Transverse colon (tissue), 4 donors: Measurements from ENCODE around the gene RAB25. TPM values are rescaled to one million over a fixed set of nuclear protein-coding genes. Genes with fewer than 3 reads are reported as not detected.

Source experiments
- DNase-seq: peaks from one replicate; pipeline ENCODE4 v3.0.0-alpha.2; 2019
- H3K27ac ChIP-seq, 4 donors: fragments of 200-600 bp; sonication (generic); 2 replicates each; pipeline ENCODE4 v1.5.1; 2016 to 2018; ENCODE audit warnings: inconsistent platforms in 4 of 4
- H3K27me3 ChIP-seq: fragments of 200-600 bp; sonication (generic); 2 replicates; pipeline ENCODE4 v1.5.1; 2017; ENCODE audit warnings: inconsistent platforms
- H3K36me3 ChIP-seq, 4 donors: fragments of 200-600 bp; sonication (generic); 2 replicates each; pipeline ENCODE4 v1.5.1; 2017 to 2019; ENCODE audit warnings: inconsistent platforms in 4 of 4
- H3K4me1 ChIP-seq, 4 donors: fragments of 200-600 bp; sonication (generic); 2 replicates each; pipeline ENCODE4 v1.5.1; 2017 to 2020; ENCODE audit warnings: inconsistent platforms in 4 of 4
- H3K4me3 ChIP-seq, 4 donors: fragments of 200-600 bp; sonication (generic); 1 replicate in 1 of 4; 2 replicates in 3 of 4; pipeline versions ENCODE4 v1.5.1 to v1.6.1; 2017 to 2019; ENCODE audit warnings: inconsistent platforms in 4 of 4
- H3K9me3 ChIP-seq, 2 donors: fragments of 200-600 bp; sonication (generic); 2 replicates each; pipeline ENCODE4 v1.5.1; 2017 to 2019; ENCODE audit warnings: inconsistent platforms in 2 of 2
- CTCF ChIP-seq, 5 experiments: fragments of 200-600 bp in 3 of 5; fragments of 450-650 bp in 2 of 5; sonication (generic) in 3 of 5; IDR thresholded peaks; 1 replicate in 2 of 5; 2 replicates in 3 of 5; pipeline ENCODE4 v1.5.1; 2016 to 2017; ENCODE audit warnings: antibody characterized with exemption in 5 of 5, inconsistent platforms in 3 of 5, mild to moderate bottlenecking in 2 of 5, moderate library complexity in 1 of 5
- EP300 ChIP-seq: sonication (generic); formaldehyde crosslinking; IDR thresholded peaks from one replicate; pipeline ENCODE4 v1.6.1; 2017; ENCODE audit warnings: antibody characterized with exemption, low read depth
- POLR2A ChIP-seq: fragments of 450-650 bp; IDR thresholded peaks from one replicate; pipeline ENCODE4 v1.6.1; 2016; ENCODE audit warnings: antibody characterized with exemption, mild to moderate bottlenecking, moderate library complexity
- POLR2AphosphoS5 ChIP-seq, 3 donors: sonication (generic); formaldehyde crosslinking; IDR thresholded peaks; one replicate each; pipeline ENCODE4 v1.6.1; 2016; ENCODE audit warnings: antibody characterized with exemption in 3 of 3
- WGBS, 2 donors: methylation state at CpG; one replicate each; pipeline ENCODE4 v1.1.5; 2018; ENCODE audit warnings: low coverage in 1 of 2; 5-methylcytosine and 5-hydroxymethylcytosine counted together
- in situ Hi-C, 4 donors: fragments of 200-750 bp; cut with MboI; loops; one replicate each; pipeline versions ENCODE4 v1.15.0 to v1.15.1; 2017; ENCODE audit warnings: low sequenced_read_pairs in 3 of 4, low pct_ligation_motif_present in 1 of 4, low pct_unique_long_range_greater_than_20kb in 1 of 4
- intact Hi-C: fragments of 100-400 bp; cut with DNase I; formaldehyde crosslinking; loops from one replicate; pipeline ENCODE4 v1.15.1; 2023; ENCODE audit warnings: low total_unique reads
- total RNA-seq, 4 donors: library from RNA; depleted of rRNA; stranded (reverse); fragments of >200 nt; gene quantifications; one replicate each; pipeline ENCODE4 v1.1.0, GENCODE V29; 2016

RAB25 gene
- total RNA-seq, 4 donors from 2014 or later = 140 to 213 (median 174) TPM

- no peaks in the 10 kb centered on the region for H3K27me3 ChIP-seq
- in situ Hi-C loops = loop anchor here in 1 of 4 donors (25.0 kb wide), 1 partner anchor 137 kb away; the partner anchor contains the start of gene PMF1
- WGBS, 2 donors = 60 to 63% methylated on average over 3 to 4 of the region's 4 CpGs
- no peak overlapping the region for H3K27ac ChIP-seq
- peak overlapping the region in 1 of 4 donors; percentile 33 for H3K4me3 ChIP-seq
- peaks cover 0 to 6% (median under 1%) of the 10 kb centered on the region in 4 donors for H3K4me1 ChIP-seq
- H3K9me3 ChIP-seq = no peaks in the 10 kb centered on the region
- intact Hi-C loops = no loop called here
- no peaks in the 10 kb centered on the region for H3K36me3 ChIP-seq
- no peak for DNase-seq
- TF ChIP-seq POLR2A = no peak
- TF ChIP-seq EP300 = no peak
- no peak for TF ChIP-seq CTCF (IDR thresholded peaks at IDR 0.05)
Measured at GRCh38 chr1:156075775-156076204, 14.8 kb downstream of the RAB25 start.

DNA sequence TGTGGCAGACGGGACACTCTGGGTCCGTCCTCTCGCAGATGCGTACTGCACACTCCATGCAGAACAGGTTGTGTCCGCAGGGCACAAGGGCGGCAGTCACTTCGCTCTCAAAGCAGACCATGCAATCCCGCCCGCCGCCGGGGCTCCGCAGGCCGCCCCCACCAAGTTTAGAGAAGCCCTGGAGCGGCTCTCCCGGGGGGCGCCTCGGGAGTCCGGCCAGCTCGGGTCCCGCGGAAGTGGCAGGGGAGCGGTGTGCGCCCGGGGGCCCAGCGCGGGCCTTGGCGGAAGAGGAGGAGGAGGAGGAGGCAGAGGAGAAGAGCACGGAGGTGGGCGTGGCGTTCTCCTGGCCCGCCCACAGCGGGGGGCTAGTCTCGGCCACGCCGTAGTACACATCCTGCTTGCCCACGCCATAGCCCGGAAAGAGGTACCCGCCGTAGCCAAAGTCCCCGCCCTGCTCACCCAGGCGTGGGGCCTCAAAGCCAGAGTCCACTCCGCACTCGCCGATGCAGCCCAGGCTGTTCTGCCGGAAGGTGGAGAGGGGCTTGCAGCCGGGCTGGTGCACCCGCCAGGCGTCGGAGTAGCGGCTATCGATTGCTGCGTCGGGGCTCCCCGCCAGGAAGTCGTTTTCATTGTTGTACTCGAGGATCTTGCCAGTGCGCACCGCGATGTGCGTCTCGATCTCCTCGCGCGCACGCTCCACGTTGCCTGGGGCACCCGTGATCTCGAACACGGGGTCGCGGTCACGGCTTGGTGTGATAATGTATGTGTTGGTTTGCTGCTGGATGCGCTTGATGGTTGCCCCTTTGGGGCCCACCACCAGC, 15.9 kb downstream of the RAB25 start:
- Histone ChIP-seq H3K27ac (peak overlapping the region in 2 of 4 donors; percentile 53 to 64), H3K4me3 (peak overlapping the region; percentile 24 to 50 (median 32)), H3K36me3 (no peaks in the 10 kb centered on the region), H3K9me3 (no peaks in the 10 kb centered on the region), H3K4me1 (peaks cover 0 to 8% (median 8%) of the 10 kb centered on the region in 4 donors), H3K27me3 (no peaks in the 10 kb centered on the region)
- WGBS, 2 donors = 69 to 98% methylated on average over 8 to 41 of the region's 73 CpGs
- intact Hi-C loops (no loop called here), in situ Hi-C loops (loop anchor here in 1 of 4 donors (25.0 kb wide), 1 partner anchor 135 kb away; the partner anchor contains the start of gene PMF1)
- TF ChIP-seq POLR2AphosphoS5 (IDR thresholded peaks at IDR 0.05) (peak in 1 of 3 donors; percentile 25), EP300 (no peak), POLR2A (peak; percentile 34)
- DNase-seq = peak; percentile 49

GRCh38 chr1:156077430-156077760, 16.4 kb downstream of the RAB25 start:
- in situ Hi-C loops = loop anchor here in 1 of 4 donors (25.0 kb wide), 1 partner anchor 135 kb away; the partner anchor contains the start of gene PMF1
- peaks cover 0 to 13% (median 13%) of the 10 kb centered on the region in 4 donors for H3K4me1 ChIP-seq
- H3K27ac ChIP-seq = no peak overlapping the region
- WGBS, 2 donors = 96% methylated on average over 19 of the region's 19 CpGs; no CpG with 5 or more reads in 1 of the 2 donors
- no peaks in the 10 kb centered on the region for H3K9me3 ChIP-seq
- intact Hi-C loops = no loop called here
- TF ChIP-seq POLR2A (no peak), CTCF (IDR thresholded peaks at IDR 0.05) (no peak), POLR2AphosphoS5 (IDR thresholded peaks at IDR 0.05) (no peak), EP300 (no peak)
- no peak for DNase-seq
- H3K27me3 ChIP-seq = no peaks in the 10 kb centered on the region
- no peak overlapping the region for H3K4me3 ChIP-seq
- no peaks in the 10 kb centered on the region for H3K36me3 ChIP-seq

DNA sequence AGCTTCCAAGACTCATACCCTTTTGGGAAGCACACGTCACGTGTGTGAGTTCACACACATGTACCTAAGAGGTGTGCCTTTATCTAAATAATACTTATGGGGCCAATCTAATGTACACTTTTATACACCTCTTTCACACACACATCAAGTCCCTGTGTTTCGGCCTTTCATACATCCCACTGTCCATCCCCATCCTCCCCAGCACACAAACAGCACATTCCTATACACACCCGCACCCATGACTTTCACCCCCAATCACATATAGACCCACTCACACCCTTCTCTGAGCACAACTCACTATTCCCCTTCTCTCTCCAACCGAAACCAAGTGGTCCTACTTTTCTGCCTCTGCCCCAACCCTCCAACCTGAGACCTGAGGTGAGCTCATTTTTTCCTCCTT, 17.8 kb downstream of the RAB25 start:
- 84 to 86% methylated on average over 5 of the region's 5 CpGs for WGBS, 2 donors
- Histone ChIP-seq H3K27ac (no peak overlapping the region), H3K36me3 (no peaks in the 10 kb centered on the region), H3K9me3 (no peaks in the 10 kb centered on the region), H3K27me3 (no peaks in the 10 kb centered on the region), H3K4me1 (peaks cover 0 to 21% (median 19%) of the 10 kb centered on the region in 4 donors), H3K4me3 (no peak overlapping the region)
- in situ Hi-C loops = loop anchor here in 1 of 4 donors (25.0 kb wide), 1 partner anchor 134 kb away; the partner anchor contains the start of gene PMF1
- DNase-seq = no peak
- no peak for TF ChIP-seq EP300
- TF ChIP-seq CTCF (IDR thresholded peaks at IDR 0.05) = no peak
- no peak for TF ChIP-seq POLR2AphosphoS5 (IDR thresholded peaks at IDR 0.05)
- no peak for TF ChIP-seq POLR2A
- intact Hi-C loops = no loop called here
